Measurements from ENCODE around the gene ASXL2.
"Not testable (repeated sequence)": the region's sequence is repeated elsewhere in the genome, so short reads cannot be mapped to it uniquely, and the experiment has no call there.

ASXL2 gene

DNA sequence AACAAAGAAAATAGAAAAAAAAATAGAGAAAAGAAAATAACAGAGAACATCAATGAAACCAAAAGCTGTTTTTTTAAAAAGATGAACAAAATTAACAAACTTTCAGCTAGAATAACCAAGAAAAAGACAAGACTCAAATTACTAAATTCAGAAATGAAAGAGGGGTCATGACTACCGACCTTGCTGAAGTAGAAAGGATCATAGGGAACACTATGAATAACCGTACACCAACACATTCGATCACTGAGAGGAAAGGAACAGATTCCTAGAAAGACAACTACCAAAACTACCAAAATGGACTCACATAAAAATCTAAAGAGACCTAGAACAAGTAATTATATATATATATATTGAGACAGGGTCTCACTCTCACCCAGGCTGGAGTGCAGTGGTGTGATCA is 167.5 kb downstream of the ASXL2 start:
- Histone ChIP-seq H3K27ac (no peak overlapping the region), H3K4me1 (ENCODE audit: low read depth, poor library complexity, severe bottlenecking) (no peaks in the 10 kb centered on the region), H3K36me3 (ENCODE audit: insufficient read depth) (no peaks in the 10 kb centered on the region), H4K20me1 (ENCODE audit: insufficient read depth) (no peaks in the 10 kb centered on the region), H3K4me3 (IDR thresholded peaks at IDR 0.05; ENCODE audit: insufficient read depth, low read depth, low read length) (no peak overlapping the region), H3K27me3 (ENCODE audit: insufficient read depth, low read depth) (no peaks in the 10 kb centered on the region), H3K9ac (no peak overlapping the region), H2AFZ (ENCODE audit: low read depth) (no peak overlapping the region), H3K79me2 (ENCODE audit: insufficient read depth, low read depth) (no peaks in the 10 kb centered on the region), H3K4me2 (no peak overlapping the region)
- TF ChIP-seq, protein P1, sequence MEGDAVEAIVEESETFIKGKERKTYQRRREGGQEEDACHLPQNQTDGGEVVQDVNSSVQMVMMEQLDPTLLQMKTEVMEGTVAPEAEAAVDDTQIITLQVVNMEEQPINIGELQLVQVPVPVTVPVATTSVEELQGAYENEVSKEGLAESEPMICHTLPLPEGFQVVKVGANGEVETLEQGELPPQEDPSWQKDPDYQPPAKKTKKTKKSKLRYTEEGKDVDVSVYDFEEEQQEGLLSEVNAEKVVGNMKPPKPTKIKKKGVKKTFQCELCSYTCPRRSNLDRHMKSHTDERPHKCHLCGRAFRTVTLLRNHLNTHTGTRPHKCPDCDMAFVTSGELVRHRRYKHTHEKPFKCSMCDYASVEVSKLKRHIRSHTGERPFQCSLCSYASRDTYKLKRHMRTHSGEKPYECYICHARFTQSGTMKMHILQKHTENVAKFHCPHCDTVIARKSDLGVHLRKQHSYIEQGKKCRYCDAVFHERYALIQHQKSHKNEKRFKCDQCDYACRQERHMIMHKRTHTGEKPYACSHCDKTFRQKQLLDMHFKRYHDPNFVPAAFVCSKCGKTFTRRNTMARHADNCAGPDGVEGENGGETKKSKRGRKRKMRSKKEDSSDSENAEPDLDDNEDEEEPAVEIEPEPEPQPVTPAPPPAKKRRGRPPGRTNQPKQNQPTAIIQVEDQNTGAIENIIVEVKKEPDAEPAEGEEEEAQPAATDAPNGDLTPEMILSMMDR (conservative IDR thresholded peaks at IDR 0.05; ENCODE audit: low read depth, low read length): no peak

DNA sequence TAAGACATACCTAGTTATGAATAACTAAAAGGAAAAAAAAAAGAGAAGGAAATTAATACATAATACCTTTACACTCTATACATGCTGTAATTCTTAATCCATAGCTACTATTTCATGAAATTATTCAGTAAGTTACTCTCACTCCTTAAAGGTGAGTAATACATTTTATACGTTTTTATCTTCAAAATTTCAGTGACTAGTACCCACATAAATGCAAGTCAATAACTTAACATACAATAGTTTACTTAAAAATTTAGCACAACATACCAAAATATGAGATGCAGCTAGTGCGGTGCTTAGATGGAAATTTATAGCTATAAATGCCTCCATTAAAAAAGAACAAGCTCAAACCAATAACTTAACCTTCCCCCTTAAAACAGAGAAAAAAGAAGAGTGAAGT is 168.9 kb downstream of the ASXL2 start:
- no peak overlapping the region for H3K27ac ChIP-seq
- no peak overlapping the region for H3K4me2 ChIP-seq
- no peak overlapping the region for H3K9ac ChIP-seq
- no peak overlapping the region for H2AFZ ChIP-seq (ENCODE audit: low read depth)
- no peaks in the 10 kb centered on the region for H3K27me3 ChIP-seq (ENCODE audit: insufficient read depth, low read depth)
- H3K79me2 ChIP-seq (ENCODE audit: insufficient read depth, low read depth): no peaks in the 10 kb centered on the region
- no peaks in the 10 kb centered on the region for H3K36me3 ChIP-seq (ENCODE audit: insufficient read depth)
- TF ChIP-seq, protein P1 (conservative IDR thresholded peaks at IDR 0.05; ENCODE audit: low read depth, low read length): no peak
- H3K4me1 ChIP-seq (ENCODE audit: low read depth, poor library complexity, severe bottlenecking): no peaks in the 10 kb centered on the region
- no peak overlapping the region for H3K4me3 ChIP-seq (IDR thresholded peaks at IDR 0.05; ENCODE audit: insufficient read depth, low read depth, low read length)
- no peaks in the 10 kb centered on the region for H4K20me1 ChIP-seq (ENCODE audit: insufficient read depth)

DNA sequence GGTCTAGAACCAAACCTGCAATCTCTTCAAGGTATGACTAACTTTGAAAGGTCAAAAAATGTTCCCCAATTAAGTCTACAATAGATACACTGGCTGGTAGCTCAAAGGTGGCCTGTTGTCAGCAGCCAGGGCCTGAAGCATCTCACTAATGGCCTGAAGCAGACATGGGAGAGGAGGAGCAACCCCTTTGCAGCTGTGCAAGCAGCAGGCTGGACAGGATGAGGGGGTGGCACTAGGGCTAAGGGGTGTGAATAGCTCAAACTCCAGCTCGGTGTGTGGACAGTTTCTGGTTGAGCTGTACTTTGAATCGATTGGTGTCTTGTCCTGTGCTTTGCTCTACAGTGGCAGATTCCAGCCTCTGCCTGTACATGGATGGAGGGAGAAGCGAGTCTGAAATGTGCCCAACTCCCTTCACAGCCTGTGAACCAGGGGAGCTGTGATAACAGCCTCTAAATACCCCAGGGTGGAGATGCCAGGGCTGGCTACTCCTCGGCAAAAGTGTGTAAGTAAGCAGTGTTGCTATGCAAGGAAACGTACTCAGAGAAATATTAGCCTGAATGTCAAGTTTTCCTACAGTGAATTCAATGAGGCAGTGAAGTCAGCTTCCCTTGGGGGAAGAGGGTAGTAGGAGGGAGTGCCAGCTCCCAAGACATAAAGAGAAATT is 170.2 kb downstream of the ASXL2 start:
- no peaks in the 10 kb centered on the region for H3K36me3 ChIP-seq (ENCODE audit: insufficient read depth)
- H3K4me3 ChIP-seq (IDR thresholded peaks at IDR 0.05; ENCODE audit: insufficient read depth, low read depth, low read length): no peak overlapping the region
- no peak overlapping the region for H2AFZ ChIP-seq (ENCODE audit: low read depth)
- TF ChIP-seq, protein P1 (conservative IDR thresholded peaks at IDR 0.05; ENCODE audit: low read depth, low read length): no peak
- H3K27ac ChIP-seq: no peak overlapping the region
- no peaks in the 10 kb centered on the region for H3K27me3 ChIP-seq (ENCODE audit: insufficient read depth, low read depth)
- H3K4me1 ChIP-seq (ENCODE audit: low read depth, poor library complexity, severe bottlenecking): no peaks in the 10 kb centered on the region
- no peaks in the 10 kb centered on the region for H4K20me1 ChIP-seq (ENCODE audit: insufficient read depth)
- H3K9ac ChIP-seq: no peak overlapping the region
- no peak overlapping the region for H3K4me2 ChIP-seq
- H3K79me2 ChIP-seq (ENCODE audit: insufficient read depth, low read depth): no peaks in the 10 kb centered on the region

DNA sequence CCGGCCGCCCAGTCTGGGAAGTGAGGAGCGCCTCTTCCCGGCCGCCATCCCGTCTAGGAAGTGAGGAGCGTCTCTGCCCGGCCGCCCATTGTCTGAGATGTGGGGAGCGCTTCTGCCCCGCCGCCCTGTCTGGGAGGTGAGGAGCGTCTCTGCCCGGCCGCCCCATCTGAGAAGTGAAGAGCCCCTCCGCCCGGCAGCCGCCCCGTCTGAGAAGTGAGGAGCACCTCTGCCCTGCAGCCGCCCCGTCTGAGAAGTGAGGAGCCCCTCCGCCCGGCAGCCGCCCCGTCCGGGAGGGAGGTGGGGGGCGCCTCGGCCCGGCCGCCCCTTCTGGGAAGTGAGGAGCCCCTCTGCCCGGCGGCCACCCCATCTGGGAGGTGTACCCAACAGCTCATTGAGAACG is 172.7 kb downstream of the ASXL2 start:
- not testable (repeated sequence) for H3K36me3 ChIP-seq (ENCODE audit: insufficient read depth); H3K9ac ChIP-seq; H2AFZ ChIP-seq (ENCODE audit: low read depth); H3K79me2 ChIP-seq (ENCODE audit: insufficient read depth, low read depth); H3K27ac ChIP-seq; H3K27me3 ChIP-seq (ENCODE audit: insufficient read depth, low read depth); H3K4me1 ChIP-seq (ENCODE audit: low read depth, poor library complexity, severe bottlenecking); H3K4me3 ChIP-seq (IDR thresholded peaks at IDR 0.05; ENCODE audit: insufficient read depth, low read depth, low read length); H3K4me2 ChIP-seq; H4K20me1 ChIP-seq (ENCODE audit: insufficient read depth)

GRCh38 chr2:25701801-25702200 is 176.5 kb downstream of the ASXL2 start:
- Histone ChIP-seq H3K79me2 (ENCODE audit: insufficient read depth, low read depth) (no peaks in the 10 kb centered on the region), H3K9ac (no peak overlapping the region), H3K27me3 (ENCODE audit: insufficient read depth, low read depth) (no peaks in the 10 kb centered on the region), H3K4me3 (IDR thresholded peaks at IDR 0.05; ENCODE audit: insufficient read depth, low read depth, low read length) (no peak overlapping the region), H4K20me1 (ENCODE audit: insufficient read depth) (no peaks in the 10 kb centered on the region), H3K4me2 (no peak overlapping the region), H3K4me1 (ENCODE audit: low read depth, poor library complexity, severe bottlenecking) (no peaks in the 10 kb centered on the region), H2AFZ (ENCODE audit: low read depth) (no peak overlapping the region), H3K36me3 (ENCODE audit: insufficient read depth) (no peaks in the 10 kb centered on the region), H3K27ac (no peak overlapping the region)
- TF ChIP-seq, protein P1 (conservative IDR thresholded peaks at IDR 0.05; ENCODE audit: low read depth, low read length): no peak
